ENCODE results near the gene MUC6.

The MUC6 gene

GRCh38 chr11:1015826-1016545 lies 20.5 kb downstream of the MUC6 start:
- H3K9ac ChIP-seq, result no peak overlapping the region
- H3K4me1 ChIP-seq (ENCODE audit: low read depth, poor library complexity, severe bottlenecking), result no peaks in the 10 kb centered on the region
- no peaks in the 10 kb centered on the region for H3K79me2 ChIP-seq (ENCODE audit: insufficient read depth, low read depth)
- H3K4me3 ChIP-seq (IDR thresholded peaks at IDR 0.05; ENCODE audit: insufficient read depth, low read depth, low read length), result no peak overlapping the region
- H3K27me3 ChIP-seq (ENCODE audit: insufficient read depth, low read depth), result 0 out of 2 replicates have a peak, but pooled peaks cover 3% of the 10 kb centered on the region
- H2AFZ ChIP-seq (ENCODE audit: low read depth), result no peak overlapping the region
- no peak overlapping the region for H3K4me2 ChIP-seq
- no peaks in the 10 kb centered on the region for H4K20me1 ChIP-seq (ENCODE audit: insufficient read depth)
- H3K27ac ChIP-seq, result no peak overlapping the region
- no peak for TF ChIP-seq CTCF (conservative IDR thresholded peaks at IDR 0.05; ENCODE audit: low read depth, low read length)
- H3K36me3 ChIP-seq (ENCODE audit: insufficient read depth), result no peaks in the 10 kb centered on the region

- Histone ChIP-seq H3K4me1 (ENCODE audit: low read depth, poor library complexity, severe bottlenecking) (no peaks in the 10 kb centered on the region), H4K20me1 (ENCODE audit: insufficient read depth) (no peaks in the 10 kb centered on the region), H3K9ac (no peak overlapping the region), H2AFZ (ENCODE audit: low read depth) (no peak overlapping the region), H3K27ac (no peak overlapping the region), H3K27me3 (ENCODE audit: insufficient read depth, low read depth) (0 out of 2 replicates have a peak, but pooled peaks cover 3% of the 10 kb centered on the region), H3K79me2 (ENCODE audit: insufficient read depth, low read depth) (no peaks in the 10 kb centered on the region), H3K4me2 (no peak overlapping the region), H3K4me3 (IDR thresholded peaks at IDR 0.05; ENCODE audit: insufficient read depth, low read depth, low read length) (no peak overlapping the region), H3K36me3 (ENCODE audit: insufficient read depth) (no peaks in the 10 kb centered on the region)
- no peak for TF ChIP-seq CTCF (conservative IDR thresholded peaks at IDR 0.05; ENCODE audit: low read depth, low read length)
These were observed 21.5 kb downstream of the MUC6 start for GRCh38 chr11:1015064-1015463.

- H3K27ac ChIP-seq, result no peak overlapping the region
- no peaks in the 10 kb centered on the region for H3K4me1 ChIP-seq (ENCODE audit: low read depth, poor library complexity, severe bottlenecking)
- H3K79me2 ChIP-seq (ENCODE audit: insufficient read depth, low read depth), result no peaks in the 10 kb centered on the region
- no peak overlapping the region for H3K9ac ChIP-seq
- no peaks in the 10 kb centered on the region for H4K20me1 ChIP-seq (ENCODE audit: insufficient read depth)
- TF ChIP-seq CTCF (conservative IDR thresholded peaks at IDR 0.05; ENCODE audit: low read depth, low read length), result no peak
- H3K4me2 ChIP-seq, result no peak overlapping the region
- H3K27me3 ChIP-seq (ENCODE audit: insufficient read depth, low read depth), result 0 out of 2 replicates have a peak, but pooled peaks cover 3% of the 10 kb centered on the region
- no peak overlapping the region for H3K4me3 ChIP-seq (IDR thresholded peaks at IDR 0.05; ENCODE audit: insufficient read depth, low read depth, low read length)
- H3K36me3 ChIP-seq (ENCODE audit: insufficient read depth), result no peaks in the 10 kb centered on the region
- no peak overlapping the region for H2AFZ ChIP-seq (ENCODE audit: low read depth)
These were observed 22.2 kb downstream of the MUC6 start for GRCh38 chr11:1014276-1014675.

GRCh38 chr11:1013631-1013935 lies 22.9 kb downstream of the MUC6 start:
- Histone ChIP-seq H3K4me2 (no peak overlapping the region), H3K79me2 (ENCODE audit: insufficient read depth, low read depth) (no peaks in the 10 kb centered on the region), H3K9ac (no peak overlapping the region), H4K20me1 (ENCODE audit: insufficient read depth) (no peaks in the 10 kb centered on the region), H3K36me3 (ENCODE audit: insufficient read depth) (no peaks in the 10 kb centered on the region), H3K4me1 (ENCODE audit: low read depth, poor library complexity, severe bottlenecking) (no peaks in the 10 kb centered on the region), H2AFZ (ENCODE audit: low read depth) (no peak overlapping the region), H3K4me3 (IDR thresholded peaks at IDR 0.05; ENCODE audit: insufficient read depth, low read depth, low read length) (no peak overlapping the region), H3K27ac (no peak overlapping the region), H3K27me3 (ENCODE audit: insufficient read depth, low read depth) (0 out of 2 replicates have a peak, but pooled peaks cover 3% of the 10 kb centered on the region)
- no peak for TF ChIP-seq CTCF (conservative IDR thresholded peaks at IDR 0.05; ENCODE audit: low read depth, low read length)
